Measurements from ENCODE around the gene ANKRD33B. TPM values are rescaled to one million over a fixed set of nuclear protein-coding genes. Genes with fewer than 3 reads are reported as not detected.

The ANKRD33B gene
- total RNA-seq, 3 donors from 2014 or later (not counting 1 experiment from before 2014, with no cell fraction given), result 2.4 to 4.3 (median 3.9) TPM

- H3K27me3 ChIP-seq (ENCODE audit: control insufficient read depth, insufficient read depth, low read length), result no peaks in the 10 kb centered on the region
- DNase-seq (no peak), ATAC-seq (no peak)
- peaks cover 10 to 20% of the 10 kb centered on the region in 2 donors for H3K4me1 Mint-ChIP-seq
- H3K4me3 Mint-ChIP-seq, result no peak overlapping the region
- H3K27ac Mint-ChIP-seq, result no peak overlapping the region
- no peaks in the 10 kb centered on the region for H3K9me3 Mint-ChIP-seq
- no peak overlapping the region for H3K4me3 ChIP-seq (ENCODE audit: low read length)
- H3K27ac ChIP-seq (ENCODE audit: low read length), result no peak overlapping the region
- peaks cover 0 to 3% of the 10 kb centered on the region in 2 donors for H3K27me3 Mint-ChIP-seq (ENCODE audit: low read depth in 2 of 2)
- TF ChIP-seq, protein P1, sequence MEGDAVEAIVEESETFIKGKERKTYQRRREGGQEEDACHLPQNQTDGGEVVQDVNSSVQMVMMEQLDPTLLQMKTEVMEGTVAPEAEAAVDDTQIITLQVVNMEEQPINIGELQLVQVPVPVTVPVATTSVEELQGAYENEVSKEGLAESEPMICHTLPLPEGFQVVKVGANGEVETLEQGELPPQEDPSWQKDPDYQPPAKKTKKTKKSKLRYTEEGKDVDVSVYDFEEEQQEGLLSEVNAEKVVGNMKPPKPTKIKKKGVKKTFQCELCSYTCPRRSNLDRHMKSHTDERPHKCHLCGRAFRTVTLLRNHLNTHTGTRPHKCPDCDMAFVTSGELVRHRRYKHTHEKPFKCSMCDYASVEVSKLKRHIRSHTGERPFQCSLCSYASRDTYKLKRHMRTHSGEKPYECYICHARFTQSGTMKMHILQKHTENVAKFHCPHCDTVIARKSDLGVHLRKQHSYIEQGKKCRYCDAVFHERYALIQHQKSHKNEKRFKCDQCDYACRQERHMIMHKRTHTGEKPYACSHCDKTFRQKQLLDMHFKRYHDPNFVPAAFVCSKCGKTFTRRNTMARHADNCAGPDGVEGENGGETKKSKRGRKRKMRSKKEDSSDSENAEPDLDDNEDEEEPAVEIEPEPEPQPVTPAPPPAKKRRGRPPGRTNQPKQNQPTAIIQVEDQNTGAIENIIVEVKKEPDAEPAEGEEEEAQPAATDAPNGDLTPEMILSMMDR (IDR thresholded peaks at IDR 0.05), result no peak
- no peaks in the 10 kb centered on the region for H3K36me3 ChIP-seq (ENCODE audit: control insufficient read depth, insufficient read depth, low read length)
- H3K4me1 ChIP-seq (ENCODE audit: control insufficient read depth, insufficient read depth, low read length), result no peaks in the 10 kb centered on the region
- 90% methylated on average over 1 of the region's 1 CpG for WGBS (ENCODE audit: insufficient coverage)
- H3K36me3 Mint-ChIP-seq, result no peaks in the 10 kb centered on the region
- H3K9me3 ChIP-seq (ENCODE audit: control insufficient read depth, insufficient read depth, low read length), result no peaks in the 10 kb centered on the region
- intact Hi-C loops (cut with micrococcal nuclease), result no loop called here
Observed at GRCh38 chr5:10599113-10599512, 35.2 kb downstream of the ANKRD33B start.

DNA sequence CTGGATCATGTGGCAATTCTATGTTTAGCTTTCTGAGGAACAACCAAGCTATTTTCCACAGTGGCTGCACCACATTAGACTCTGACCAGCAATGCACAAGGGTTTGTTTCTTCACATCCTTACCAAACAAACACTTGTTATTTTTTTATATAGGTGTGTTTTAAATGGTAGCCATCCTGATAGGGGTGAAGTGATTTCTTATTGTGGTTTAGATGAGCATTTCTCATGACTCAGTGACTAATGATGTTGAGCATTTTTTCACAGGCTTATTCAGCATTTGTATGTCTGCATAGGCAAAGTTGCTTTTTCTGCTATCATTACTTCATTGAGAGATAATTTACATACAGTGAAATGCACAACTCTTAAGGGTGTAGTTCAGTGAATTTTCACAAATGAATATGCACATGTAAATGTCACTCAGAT, 36.0 kb downstream of the ANKRD33B start:
- H3K4me1 Mint-ChIP-seq, result peaks cover 10 to 15% of the 10 kb centered on the region in 2 donors
- H3K9me3 ChIP-seq (ENCODE audit: control insufficient read depth, insufficient read depth, low read length), result no peaks in the 10 kb centered on the region
- H3K36me3 Mint-ChIP-seq, result no peaks in the 10 kb centered on the region
- no peaks in the 10 kb centered on the region for H3K9me3 Mint-ChIP-seq
- no peak overlapping the region for H3K27ac Mint-ChIP-seq
- no peaks in the 10 kb centered on the region for H3K4me1 ChIP-seq (ENCODE audit: control insufficient read depth, insufficient read depth, low read length)
- ATAC-seq, result no peak
- H3K27me3 ChIP-seq (ENCODE audit: control insufficient read depth, insufficient read depth, low read length), result no peaks in the 10 kb centered on the region
- intact Hi-C loops (cut with micrococcal nuclease), result no loop called here
- H3K36me3 ChIP-seq (ENCODE audit: control insufficient read depth, insufficient read depth, low read length), result no peaks in the 10 kb centered on the region
- no peak overlapping the region for H3K4me3 ChIP-seq (ENCODE audit: low read length)
- peaks cover 0 to 3% of the 10 kb centered on the region in 2 donors for H3K27me3 Mint-ChIP-seq (ENCODE audit: low read depth in 2 of 2)
- H3K27ac ChIP-seq (ENCODE audit: low read length), result no peak overlapping the region
- no peak overlapping the region for H3K4me3 Mint-ChIP-seq
- TF ChIP-seq, protein P1 (IDR thresholded peaks at IDR 0.05), result no peak
- no peak for DNase-seq

GRCh38 chr5:10600626-10601245, 36.9 kb downstream of the ANKRD33B start:
- WGBS (ENCODE audit: insufficient coverage), result 67% methylated on average over 1 of the region's 5 CpGs
- H3K27ac Mint-ChIP-seq, result no peak overlapping the region
- H3K36me3 Mint-ChIP-seq, result no peaks in the 10 kb centered on the region
- Histone ChIP-seq H3K4me3 (ENCODE audit: low read length) (no peak overlapping the region), H3K36me3 (ENCODE audit: control insufficient read depth, insufficient read depth, low read length) (no peaks in the 10 kb centered on the region), H3K9me3 (ENCODE audit: control insufficient read depth, insufficient read depth, low read length) (no peaks in the 10 kb centered on the region), H3K27ac (ENCODE audit: low read length) (no peak overlapping the region), H3K4me1 (ENCODE audit: control insufficient read depth, insufficient read depth, low read length) (no peaks in the 10 kb centered on the region), H3K27me3 (ENCODE audit: control insufficient read depth, insufficient read depth, low read length) (no peaks in the 10 kb centered on the region)
- intact Hi-C loops (cut with micrococcal nuclease), result no loop called here
- no peaks in the 10 kb centered on the region for H3K9me3 Mint-ChIP-seq
- H3K4me1 Mint-ChIP-seq, result peaks cover 8 to 14% of the 10 kb centered on the region in 2 donors
- peaks cover 0 to 3% of the 10 kb centered on the region in 2 donors for H3K27me3 Mint-ChIP-seq (ENCODE audit: low read depth in 2 of 2)
- no peak overlapping the region for H3K4me3 Mint-ChIP-seq
- DNase-seq (no peak), ATAC-seq (no peak)
- TF ChIP-seq, protein P1 (IDR thresholded peaks at IDR 0.05), result no peak
